DMS53 treated with DMSO at 0.1 percent for 48 hours (cell line): Measurements from ENCODE around the gene STX4.
A peak's percentile ranks its signal among the peaks of the same experiment; 100 is the strongest.

Experiments
- DNase-seq: peaks from one replicate; lab custom pipeline; 2025; ENCODE audit not compliant: unreplicated experiment; lab: John Stamatoyannopoulos, UW

Gene STX4, protein sequence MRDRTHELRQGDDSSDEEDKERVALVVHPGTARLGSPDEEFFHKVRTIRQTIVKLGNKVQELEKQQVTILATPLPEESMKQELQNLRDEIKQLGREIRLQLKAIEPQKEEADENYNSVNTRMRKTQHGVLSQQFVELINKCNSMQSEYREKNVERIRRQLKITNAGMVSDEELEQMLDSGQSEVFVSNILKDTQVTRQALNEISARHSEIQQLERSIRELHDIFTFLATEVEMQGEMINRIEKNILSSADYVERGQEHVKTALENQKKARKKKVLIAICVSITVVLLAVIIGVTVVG

DNA sequence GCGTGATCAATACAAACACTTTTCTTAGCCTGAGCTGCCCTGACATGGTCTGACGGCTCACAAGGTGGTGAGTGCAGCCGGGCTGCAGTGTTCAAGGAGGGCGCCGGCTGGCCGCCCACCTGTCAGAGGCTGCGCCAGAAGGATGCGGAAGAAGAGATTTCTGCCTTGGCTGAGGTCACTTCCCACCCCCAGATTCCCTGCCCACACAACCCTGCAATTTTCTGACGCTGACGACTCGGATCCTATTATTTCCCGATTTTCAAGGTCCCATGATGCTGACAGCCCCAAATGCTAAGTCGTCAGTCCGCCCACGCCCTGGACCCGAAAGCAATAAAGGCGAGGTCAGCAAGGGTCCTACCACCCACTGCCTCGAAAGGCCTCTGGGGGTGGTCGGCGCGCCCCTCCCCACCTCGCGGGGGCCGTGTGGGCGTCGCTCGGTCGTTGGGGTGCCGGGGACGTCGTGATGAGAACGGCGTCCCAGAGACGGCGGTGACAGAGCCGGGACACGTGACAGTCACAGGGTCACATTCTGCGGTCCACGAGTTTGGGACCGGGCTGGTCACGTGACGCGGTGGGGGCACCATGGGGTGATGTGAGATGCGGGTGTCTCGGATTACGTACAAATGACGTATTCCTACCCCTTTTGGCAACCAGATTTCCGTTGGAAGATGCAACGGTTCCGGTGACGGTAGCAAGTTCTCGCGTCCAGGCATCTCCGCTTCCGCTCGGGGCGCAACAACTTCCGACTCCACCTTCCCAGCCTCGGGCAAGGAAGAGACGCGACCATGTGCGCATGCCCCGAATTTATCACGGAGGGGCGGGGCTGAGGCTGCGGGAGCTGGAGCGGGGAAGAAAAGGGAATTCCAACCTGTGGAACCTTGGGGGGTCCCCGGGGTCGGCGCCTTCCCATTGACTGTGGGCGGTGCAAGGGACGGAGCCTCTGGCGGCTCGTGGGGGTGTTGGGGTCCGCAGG lies at the start of gene STX4:
TSS of gene STX4 (plus strand) at position 823 of the 973 bp plus-strand sequence. CDS start 248 bp downstream, outside the sequence.
- DNase-seq: peak; percentile 78

DNA sequence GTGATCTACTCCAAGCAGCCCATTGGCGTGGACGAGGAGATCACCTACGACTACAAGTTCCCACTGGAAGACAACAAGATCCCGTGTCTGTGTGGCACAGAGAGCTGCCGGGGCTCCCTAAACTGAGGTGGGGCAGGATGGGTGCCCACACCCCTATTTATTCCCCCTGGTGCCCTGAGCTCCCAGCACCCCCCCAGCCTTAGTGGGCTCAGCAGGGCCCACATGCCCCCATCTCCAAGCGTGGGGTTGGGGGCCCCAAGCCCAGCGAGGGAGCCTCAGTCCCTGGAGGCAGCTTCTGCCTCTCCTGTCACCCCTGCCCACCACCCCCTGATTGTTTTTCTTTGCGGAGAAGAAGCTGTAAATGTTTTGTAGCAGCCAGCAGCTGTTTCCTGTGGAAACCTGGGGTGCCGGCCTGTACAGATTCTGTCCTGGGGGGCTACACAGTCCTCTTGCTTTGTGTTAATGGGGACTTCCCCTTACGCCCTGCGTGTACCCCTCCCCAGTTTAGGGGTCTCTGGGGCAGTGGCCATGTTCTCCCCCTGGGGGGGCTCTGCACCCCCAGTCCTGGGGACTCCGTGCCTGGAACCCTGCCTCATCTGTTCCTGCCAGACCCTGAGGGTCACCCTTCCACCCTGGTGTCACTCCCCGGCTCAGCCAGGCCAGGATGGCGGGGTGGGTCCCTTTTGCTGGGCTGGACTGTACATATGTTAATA lies 49.3 kb upstream of the STX4 start:
- no peak for DNase-seq

DNA sequence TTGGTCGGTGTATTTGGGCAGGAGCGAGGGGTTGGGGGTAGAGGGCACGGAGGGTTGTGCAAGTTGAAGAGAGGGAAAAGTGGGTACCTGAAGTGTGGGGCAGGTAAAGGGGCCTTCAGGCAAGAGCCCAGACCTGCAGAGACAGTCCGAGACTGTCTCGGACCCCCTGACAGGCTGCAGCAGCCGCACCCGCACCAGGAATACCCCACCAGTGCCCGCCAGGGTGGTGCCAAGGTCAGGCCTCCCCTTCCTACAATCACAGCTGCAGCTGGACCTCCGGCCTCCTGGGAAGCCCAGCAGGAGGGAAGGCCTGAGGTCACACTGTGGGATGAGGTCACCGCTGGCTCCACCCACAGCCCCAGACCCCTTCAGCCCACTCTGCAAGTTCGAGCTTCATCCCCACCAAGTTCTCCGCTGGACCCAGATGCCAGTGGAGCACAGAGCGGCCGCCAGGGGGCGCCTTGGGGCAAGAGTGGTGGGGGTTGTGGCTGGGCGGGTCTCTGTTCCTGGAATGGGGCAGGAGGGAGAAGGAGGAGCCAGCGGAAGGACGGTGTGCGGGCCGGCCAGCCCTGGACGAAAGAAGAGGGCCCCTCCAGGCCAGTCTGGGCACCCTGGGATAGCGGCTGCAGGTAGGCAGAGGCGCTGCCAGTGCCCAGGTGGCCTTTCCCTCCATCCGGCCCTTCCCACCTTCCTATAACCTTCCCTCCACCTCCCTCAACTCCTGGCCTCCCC lies 48.5 kb upstream of the STX4 start, which contains the start of gene HSD3B7:
TSS of gene HSD3B7 (plus strand) at position 539 of the 732 bp plus-strand sequence. CDS start 452 bp downstream, outside the sequence.
- DNase-seq: peak; percentile 58

DNA sequence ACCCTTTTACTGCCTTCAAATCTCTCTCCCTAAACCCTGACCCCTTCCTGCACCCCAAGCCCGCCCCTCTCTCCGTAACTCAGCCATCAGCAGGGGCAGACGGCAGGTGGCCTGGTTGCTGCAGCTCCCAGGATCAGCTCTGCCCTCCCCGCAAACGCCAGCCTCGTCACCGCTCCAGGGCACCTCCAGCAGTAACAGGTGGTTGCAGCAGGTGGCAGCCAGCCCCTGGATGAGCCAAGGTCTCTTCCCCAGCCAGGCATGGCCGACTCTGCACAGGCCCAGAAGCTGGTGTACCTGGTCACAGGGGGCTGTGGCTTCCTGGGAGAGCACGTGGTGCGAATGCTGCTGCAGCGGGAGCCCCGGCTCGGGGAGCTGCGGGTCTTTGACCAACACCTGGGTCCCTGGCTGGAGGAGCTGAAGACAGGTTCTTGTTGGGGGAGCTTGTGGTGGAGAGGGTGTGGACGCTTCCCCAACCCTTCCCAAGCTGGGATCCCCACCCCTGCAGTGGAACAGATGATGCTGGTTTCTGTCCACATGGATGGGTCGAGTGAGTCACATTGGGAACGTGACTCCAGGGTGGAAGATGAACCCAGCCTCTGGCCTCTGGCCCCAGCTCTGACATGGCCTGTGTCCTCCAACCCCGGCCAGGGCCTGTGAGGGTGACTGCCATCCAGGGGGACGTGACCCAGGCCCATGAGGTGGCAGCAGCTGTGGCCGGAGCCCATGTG lies 47.8 kb upstream of the STX4 start:
- peak; percentile 64 for DNase-seq

DNA sequence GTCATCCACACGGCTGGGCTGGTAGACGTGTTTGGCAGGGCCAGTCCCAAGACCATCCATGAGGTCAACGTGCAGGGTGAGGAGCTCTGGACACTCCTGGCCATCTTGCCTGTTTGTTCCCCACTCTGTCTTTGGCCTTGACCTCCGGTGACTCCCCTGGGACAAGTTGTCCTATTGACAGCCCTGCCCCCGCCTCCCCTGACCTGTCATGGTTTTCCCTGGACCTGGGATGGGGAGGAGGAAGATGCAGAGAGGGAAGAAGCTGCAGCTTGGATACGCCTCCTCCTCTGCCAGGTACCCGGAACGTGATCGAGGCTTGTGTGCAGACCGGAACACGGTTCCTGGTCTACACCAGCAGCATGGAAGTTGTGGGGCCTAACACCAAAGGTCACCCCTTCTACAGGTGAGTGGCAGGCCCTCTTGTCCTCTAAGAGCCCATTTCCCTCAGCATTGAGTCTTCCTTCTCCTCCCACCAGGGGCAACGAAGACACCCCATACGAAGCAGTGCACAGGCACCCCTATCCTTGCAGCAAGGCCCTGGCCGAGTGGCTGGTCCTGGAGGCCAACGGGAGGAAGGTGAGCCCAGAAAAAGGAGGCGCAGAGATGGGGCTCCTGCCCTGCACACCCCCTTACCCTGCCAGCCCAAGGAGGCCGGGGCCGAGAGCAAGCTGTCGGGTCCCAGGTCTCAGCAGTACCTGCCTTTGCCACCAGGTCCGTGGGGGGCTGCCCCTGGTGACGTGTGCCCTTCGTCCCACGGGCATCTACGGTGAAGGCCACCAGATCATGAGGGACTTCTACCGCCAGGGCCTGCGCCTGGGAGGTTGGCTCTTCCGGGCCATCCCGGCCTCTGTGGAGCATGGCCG lies 47.0 kb upstream of the STX4 start:
- DNase-seq: no peak

DNA sequence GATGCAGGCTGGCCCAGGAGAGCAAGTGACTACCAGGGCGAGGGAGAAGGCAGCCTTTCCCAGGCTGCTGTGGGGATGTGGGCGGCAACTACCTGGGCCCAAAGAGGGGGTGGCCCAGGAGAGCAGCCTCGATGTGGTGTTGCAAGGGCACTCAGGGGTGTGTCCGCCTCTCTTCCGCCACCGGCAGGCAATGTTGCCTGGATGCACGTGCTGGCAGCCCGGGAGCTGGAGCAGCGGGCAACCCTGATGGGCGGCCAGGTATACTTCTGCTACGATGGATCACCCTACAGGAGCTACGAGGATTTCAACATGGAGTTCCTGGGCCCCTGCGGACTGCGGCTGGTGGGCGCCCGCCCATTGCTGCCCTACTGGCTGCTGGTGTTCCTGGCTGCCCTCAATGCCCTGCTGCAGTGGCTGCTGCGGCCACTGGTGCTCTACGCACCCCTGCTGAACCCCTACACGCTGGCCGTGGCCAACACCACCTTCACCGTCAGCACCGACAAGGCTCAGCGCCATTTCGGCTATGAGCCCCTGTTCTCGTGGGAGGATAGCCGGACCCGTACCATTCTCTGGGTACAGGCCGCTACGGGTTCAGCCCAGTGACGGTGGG lies 45.7 kb upstream of the STX4 start:
- no peak for DNase-seq

DNA sequence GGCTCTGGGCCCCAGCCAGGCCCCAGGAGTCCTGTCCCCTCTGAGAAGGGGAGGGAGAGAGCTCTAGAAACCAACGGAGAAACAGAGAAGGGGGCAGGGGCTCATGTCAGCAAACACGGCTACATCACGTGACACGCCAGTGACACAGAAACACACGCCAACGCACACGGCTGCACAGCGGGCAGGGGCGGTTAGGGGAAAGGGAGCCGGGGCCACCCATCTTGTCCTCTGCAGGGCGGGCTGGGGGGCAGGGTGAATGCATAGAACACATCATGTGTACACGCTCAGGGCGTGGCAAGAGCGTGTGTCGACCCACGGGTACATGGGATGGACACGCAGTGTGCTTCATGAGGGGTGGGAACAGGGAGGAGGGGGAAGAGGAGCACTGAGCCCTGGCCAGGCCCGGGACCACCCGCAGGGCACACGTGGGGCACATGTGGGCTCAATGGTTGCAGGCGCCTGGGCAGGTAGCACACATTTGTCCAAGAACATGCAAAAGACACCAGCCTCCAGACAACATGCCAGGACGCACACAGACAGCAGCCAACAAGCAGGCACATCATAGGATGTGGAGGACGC lies 43.8 kb upstream of the STX4 start:
- no peak for DNase-seq

DNA sequence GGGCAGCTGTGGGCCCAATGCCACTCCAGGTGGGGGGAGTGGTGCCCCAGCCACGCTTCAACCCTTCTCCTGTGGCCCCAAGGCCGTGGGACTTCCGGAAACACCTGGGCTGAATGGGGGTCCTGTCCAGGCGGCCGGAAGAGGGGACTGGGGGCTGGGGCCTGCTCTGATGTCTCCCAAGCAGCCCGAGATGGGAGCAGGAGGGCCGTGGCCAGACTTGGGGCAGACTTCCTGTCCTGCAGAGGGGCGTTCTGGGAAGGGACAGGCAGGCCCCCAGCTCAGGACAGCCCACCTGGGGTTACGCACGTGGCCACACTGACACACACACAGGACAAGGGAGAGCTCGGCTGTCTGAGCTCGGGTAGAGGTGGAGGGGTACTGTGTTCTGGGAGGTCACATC lies 43.3 kb upstream of the STX4 start:
- DNase-seq: no peak

DNA sequence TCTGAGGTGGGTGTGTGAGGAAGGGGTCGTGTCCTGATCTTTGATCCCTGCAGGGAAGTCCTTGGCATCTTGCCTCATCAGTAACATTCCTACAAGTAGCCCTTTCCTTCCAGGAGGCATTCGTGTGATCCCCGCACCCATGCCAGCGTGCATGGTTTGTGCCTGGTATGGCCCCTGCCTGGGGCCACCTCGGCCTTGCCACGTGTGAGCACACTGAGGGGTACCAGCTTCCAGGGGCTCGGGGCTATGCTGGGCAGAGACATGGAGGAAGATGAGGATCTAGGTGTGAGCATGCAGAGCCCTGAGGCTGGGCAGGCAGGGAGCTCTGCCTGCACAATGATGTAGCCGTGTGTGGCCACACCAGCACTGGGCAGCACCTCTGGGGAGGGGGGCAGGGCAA lies 42.3 kb upstream of the STX4 start:
- DNase-seq: no peak

DNA sequence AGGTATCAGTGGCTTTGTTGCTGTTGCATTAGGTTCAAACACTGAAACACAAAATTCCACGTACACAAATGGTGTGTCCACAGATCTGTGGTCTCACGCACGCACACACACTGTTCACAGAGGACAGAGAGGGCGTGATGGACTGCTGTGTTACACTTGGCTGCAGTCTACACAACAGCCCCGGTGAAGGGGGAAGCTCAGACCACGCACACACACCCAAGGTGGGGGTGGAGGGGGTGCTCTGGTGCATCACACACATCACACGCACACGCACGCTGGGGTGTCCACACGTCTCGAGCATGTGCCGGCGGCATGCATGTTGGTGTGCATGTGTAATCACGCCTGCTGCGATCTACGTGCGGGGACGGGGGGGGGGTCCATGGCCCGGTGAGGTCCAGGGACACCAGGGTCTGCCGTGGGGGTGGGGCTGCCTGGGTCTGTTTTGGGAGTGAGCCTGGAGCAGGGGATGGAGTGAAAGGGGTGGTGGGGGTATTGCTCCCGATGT lies 41.0 kb upstream of the STX4 start:
- DNase-seq: no peak

DNA sequence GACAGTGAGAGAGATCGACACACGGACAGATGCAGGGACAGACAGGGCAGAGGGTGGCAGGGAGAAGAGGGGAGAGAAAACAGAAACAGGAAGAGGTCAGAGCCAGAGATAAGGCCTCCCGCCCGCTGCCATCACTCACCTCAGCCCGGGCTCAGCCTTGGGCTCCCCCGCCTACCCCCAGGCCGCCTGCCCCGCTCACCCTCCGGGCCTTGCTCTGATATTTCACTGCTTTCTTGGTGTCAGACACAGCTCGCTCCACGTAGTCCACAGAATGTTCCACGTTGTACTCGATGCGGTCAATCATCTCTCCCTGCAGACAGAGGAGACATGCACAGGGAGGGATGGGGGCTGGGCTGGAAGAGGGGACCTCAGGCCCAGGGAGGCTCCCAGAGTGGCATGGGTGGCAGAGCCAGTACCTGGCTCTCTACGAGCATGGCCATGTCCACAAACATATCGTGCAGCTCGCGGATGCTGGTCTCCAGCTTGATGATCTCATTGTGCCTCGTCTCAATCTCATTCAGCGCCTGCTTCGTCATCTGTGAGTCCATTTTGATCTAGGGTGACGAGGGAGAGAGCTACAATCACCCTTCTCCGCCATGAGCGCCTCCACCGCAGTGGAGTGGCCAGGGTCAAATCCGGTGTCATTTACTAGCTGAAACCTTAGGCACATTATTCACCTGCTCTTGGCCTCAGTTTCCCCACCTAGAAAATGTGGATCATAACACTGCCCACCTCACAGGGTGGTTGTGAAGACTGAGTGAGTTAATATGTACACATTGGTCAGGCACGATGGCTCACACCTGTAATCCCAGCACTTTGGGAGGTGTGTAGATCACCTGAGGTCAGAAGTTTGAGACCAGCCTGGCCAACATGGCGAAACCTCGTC lies 40.2 kb upstream of the STX4 start:
- no peak for DNase-seq

DNA sequence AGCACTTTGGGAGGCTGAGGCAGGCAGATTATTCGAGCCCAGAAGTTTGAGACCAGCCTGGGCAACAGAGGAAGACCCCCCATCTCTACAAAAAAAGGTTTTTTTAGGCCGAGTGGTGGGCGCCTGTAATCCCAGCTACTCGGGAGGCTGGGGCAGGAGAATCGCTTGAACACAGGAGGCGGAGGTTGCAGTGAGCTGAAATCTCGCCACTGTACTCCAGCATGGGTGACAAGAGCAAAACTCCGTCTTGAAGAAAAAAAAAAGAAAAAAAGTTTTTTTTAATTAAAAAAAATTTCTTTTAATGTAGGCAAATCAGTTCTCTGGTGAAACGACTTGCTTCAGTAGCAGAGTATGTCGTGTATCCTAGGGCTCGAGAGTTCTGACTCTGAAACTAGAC lies 37.4 kb upstream of the STX4 start:
- DNase-seq: no peak

DNA sequence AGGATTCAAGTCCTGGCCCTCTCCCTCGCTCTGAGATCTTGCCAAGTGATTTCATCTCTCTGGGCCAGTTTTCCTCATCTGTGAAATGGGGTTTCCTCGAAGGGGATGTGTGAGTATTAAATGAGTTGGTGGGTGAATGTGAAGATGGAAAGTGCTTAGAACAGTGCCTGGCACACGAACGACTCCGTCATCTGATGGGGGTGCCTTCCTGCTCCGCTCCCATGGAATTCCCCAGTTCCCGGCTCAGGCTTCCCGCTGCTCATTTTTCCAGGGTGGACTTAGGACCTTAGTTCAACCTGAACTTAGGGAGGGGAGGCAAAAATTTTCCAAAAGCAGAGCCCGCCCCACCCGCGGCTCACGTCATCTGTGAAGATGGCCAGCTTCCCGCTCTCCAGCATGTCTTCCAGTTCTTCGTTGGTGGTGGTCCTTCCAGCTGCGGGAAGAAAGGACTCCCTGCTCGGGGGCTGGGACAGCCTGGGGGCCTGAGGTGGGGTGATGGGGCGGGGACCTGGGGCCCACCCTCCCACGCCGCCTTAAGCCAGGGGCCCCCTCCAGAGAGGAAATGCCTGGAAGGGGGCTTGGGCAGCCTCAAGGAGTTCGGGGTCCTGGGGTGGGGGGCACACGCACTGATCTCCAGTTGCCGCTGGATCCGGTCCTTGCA lies 36.9 kb upstream of the STX4 start:
- DNase-seq: no peak

DNA sequence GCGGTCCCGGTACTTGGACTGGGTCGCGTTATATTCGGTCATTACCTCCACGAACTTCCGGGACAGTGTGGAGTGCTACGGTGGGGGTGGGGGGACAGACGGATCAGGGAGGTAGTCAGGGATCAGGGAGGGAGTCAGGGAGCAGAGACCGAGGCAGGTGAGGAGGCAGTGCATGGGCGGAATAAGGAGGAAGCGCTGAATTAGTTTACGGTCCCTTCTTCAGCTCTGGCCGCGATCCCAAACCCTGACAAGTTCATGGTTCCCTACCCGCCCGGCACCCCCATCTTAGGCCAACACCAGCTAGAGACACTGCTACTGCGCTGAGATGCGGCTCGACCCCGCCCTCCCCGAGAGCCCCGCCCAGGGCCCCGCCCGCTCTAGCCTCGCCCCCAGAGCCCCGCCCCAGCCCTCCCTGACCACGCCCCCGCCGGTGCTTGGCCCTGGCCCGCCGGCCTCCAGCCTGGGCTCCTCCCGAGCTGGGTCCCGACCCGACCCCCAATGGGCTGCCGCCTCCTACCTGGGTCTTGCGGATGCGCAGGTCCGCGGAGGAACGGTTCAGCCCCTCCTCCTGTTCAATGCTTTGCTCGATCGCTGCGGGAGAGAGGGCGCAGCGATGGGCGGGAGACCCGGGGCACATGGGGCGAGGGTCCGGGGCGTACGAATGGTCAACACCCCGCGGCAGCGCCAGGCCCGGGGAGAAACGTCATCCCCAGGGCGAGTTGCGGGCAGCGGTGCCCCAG lies 36.2 kb upstream of the STX4 start:
- DNase-seq: no peak

DNA sequence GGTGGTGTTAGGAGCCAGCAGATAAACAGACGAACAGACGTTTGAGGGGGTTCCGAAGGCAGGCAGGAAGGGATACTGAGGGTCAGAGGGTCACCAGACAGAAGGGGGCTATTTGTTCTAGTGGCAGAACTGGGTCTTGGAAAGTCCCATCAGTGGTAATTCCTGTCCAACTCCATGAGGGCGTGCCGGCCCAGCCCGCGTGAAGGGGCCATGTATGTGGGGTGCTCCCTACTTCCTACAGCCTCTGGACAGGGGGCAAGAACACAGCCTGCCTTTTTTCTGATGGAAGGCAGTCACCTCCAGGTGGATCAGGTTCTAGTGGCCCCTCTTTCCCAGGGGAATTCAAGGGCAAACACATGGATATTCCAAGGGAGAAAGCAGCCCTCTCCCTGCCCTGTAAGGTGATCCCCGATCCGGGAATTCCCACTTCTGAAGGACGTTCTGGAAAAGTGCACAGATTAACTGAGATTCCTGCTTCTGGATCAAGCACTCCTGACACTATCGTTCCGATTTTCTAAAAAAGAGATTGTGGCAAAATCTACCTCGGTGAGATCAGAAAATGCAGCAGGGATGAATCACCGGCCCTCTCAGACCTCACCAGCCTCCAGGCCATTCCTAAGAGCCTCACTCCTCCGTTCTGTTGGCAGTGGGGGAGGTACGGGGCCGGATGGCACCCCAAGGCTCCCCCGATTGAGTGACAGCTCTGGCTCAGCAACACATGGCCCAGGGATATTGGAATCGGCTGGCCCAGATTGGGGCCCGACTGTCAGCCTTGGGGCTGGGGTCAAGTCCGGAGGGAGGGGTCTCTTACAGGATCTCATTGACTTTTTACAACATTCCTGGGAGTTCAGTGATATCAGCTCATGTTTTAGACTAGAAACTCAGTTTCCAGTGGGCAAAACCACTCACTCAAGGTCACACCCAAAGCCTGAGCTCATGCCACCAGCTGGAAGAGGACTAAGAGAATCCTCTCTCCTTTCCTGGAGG lies 35.3 kb upstream of the STX4 start:
- no peak for DNase-seq
